Upper lobe of right lung (tissue), 1 donor: ENCODE measurements around the gene C2CD4C. TPM values are rescaled to one million over a fixed set of nuclear protein-coding genes. Genes with fewer than 3 reads are reported as not detected.

Experiments
- ATAC-seq: fragments of 200-7000 bp; cut with Tn5 transposase; one replicate; pipeline ENCODE4 v1.9.1; 2020; ENCODE audit warnings: mild to moderate bottlenecking, moderate library complexity
- DNase-seq: peaks from one replicate; pipeline ENCODE4 v3.0.0-alpha.2; 2020
- H3K27ac ChIP-seq: fragments of 200-600 bp; one replicate; pipeline ENCODE4 v1.8.0; 2022
- H3K27me3 ChIP-seq: fragments of 200-600 bp; one replicate; pipeline ENCODE4 v1.8.0; 2022; ENCODE audit warnings: mild to moderate bottlenecking
- H3K36me3 ChIP-seq: fragments of 200-600 bp; one replicate; pipeline ENCODE4 v1.8.0; 2022
- H3K4me1 ChIP-seq: fragments of 200-600 bp; one replicate; pipeline ENCODE4 v1.8.0; 2022
- H3K4me3 ChIP-seq: fragments of 200-600 bp; one replicate; pipeline ENCODE4 v1.8.0; 2022; ENCODE audit warnings: mild to moderate bottlenecking
- H3K9me3 ChIP-seq: fragments of 200-600 bp; one replicate; pipeline ENCODE4 v1.8.0; 2022
- CTCF ChIP-seq: fragments of 200-600 bp; IDR thresholded peaks from one replicate; pipeline ENCODE4 v1.8.0; 2022; ENCODE audit warnings: antibody characterized with exemption
- intact Hi-C: fragments of 100-400 bp; cut with DNase I; formaldehyde crosslinking; loops from one replicate; pipeline ENCODE4 v1.11.0; 2022
- total RNA-seq: library from RNA; stranded (reverse); fragmentation: NEBNext Ultra II Directional; extraction: Animal tissue kit (Norgen Biotek cat#: 25700); gene quantifications from one replicate; pipeline ENCODE4 v1.2.1, GENCODE V29; 2021
- donor health status: DM: no; HTN: yes; CAD: no; lungs with severe emphysema.

The C2CD4C gene
- total RNA-seq, 1 donor from 2014 or later = 2.6 TPM

- Histone ChIP-seq H3K4me3 (no peak overlapping the region), H3K27ac (no peak overlapping the region), H3K4me1 (no peaks in the 10 kb centered on the region), H3K9me3 (no peaks in the 10 kb centered on the region), H3K27me3 (no peaks in the 10 kb centered on the region), H3K36me3 (no peaks in the 10 kb centered on the region)
- DNase-seq = no peak
- peak; percentile 34 for ATAC-seq
- intact Hi-C loops = no loop called here
- no peak for TF ChIP-seq CTCF
Observed at GRCh38 chr19:441213-441836, 32.4 kb upstream of the C2CD4C start.

DNA sequence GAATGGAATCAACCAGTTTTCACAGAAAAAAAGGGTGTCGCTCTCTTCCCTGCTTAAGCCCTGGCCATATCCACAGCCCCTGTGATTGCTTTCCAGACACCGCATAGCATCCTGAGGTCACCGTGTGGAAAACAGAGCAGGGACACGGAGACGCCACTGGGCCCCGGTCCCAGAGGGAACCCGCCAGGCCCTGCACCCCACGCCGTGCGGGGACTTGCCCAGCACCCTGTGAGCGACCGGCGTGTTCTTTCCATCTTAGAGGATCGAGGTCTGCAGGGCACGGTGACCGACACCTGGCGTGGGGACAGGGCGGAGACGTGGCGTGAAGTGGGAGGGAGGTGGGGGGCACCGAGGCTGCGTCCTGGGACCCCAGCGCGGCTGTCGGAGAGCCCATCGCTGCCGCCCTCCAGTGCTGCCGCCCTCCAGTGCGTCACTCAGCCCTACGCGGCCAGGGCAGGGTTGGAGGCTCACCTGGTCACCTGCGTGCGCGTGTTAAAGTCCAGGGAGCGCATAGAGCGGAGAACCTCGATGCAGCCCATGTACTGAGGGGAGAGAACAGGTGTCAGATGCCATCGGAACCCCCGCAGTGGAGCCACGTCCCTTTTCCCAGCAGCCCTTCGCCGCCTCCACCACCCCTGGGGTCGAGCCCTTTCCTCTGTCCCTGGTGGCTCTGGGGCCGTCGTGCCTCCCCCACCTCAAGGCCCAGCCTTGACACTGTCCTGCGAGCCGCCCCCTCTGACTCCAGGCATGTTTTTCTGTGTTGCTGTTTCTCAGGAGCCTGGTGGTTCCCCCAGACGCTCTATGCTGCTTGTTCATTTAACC is 31.7 kb upstream of the C2CD4C start:
- no peak for TF ChIP-seq CTCF
- no peak for ATAC-seq
- Histone ChIP-seq H3K27ac (no peak overlapping the region), H3K36me3 (no peaks in the 10 kb centered on the region), H3K9me3 (no peaks in the 10 kb centered on the region), H3K4me3 (no peak overlapping the region), H3K27me3 (no peaks in the 10 kb centered on the region), H3K4me1 (no peaks in the 10 kb centered on the region)
- intact Hi-C loops = no loop called here
- DNase-seq = no peak

- no peak overlapping the region for H3K27ac ChIP-seq
- no peaks in the 10 kb centered on the region for H3K36me3 ChIP-seq
- intact Hi-C loops = no loop called here
- DNase-seq (no peak), ATAC-seq (no peak)
- H3K4me1 ChIP-seq = no peaks in the 10 kb centered on the region
- TF ChIP-seq CTCF = no peak
- no peaks in the 10 kb centered on the region for H3K27me3 ChIP-seq
- H3K4me3 ChIP-seq = no peak overlapping the region
- H3K9me3 ChIP-seq = no peaks in the 10 kb centered on the region
Observed at GRCh38 chr19:439167-439900, 30.4 kb upstream of the C2CD4C start.

- Histone ChIP-seq H3K4me1 (no peaks in the 10 kb centered on the region), H3K27ac (no peak overlapping the region), H3K9me3 (no peaks in the 10 kb centered on the region), H3K27me3 (no peaks in the 10 kb centered on the region), H3K36me3 (no peaks in the 10 kb centered on the region), H3K4me3 (no peak overlapping the region)
- intact Hi-C loops = no loop called here
- no peak for TF ChIP-seq CTCF
- ATAC-seq (no peak), DNase-seq (no peak)
Observed at GRCh38 chr19:438416-438958, 29.5 kb upstream of the C2CD4C start.

DNA sequence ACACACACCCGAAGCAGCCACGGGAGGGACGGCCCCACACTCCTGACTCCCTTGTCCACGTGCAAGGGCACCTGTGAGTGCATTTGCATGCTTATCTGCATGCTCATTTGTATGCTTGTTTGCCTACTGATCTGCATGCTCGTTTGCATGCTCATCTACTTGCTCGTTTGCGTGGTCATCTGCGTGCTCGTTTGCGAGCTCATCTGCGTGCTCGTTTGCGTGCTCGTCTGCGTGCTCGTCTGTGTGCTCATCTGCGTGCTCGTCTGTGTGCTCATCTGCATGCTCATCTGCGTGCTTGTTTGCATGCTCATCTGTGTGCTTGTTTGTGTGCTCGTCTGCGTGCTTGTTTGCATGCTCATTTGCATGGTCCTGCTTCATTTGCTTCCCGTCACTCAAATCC is 28.1 kb upstream of the C2CD4C start:
- no peaks in the 10 kb centered on the region for H3K9me3 ChIP-seq
- ATAC-seq (no peak), DNase-seq (no peak)
- no peaks in the 10 kb centered on the region for H3K27me3 ChIP-seq
- no peaks in the 10 kb centered on the region for H3K36me3 ChIP-seq
- no peak overlapping the region for H3K4me3 ChIP-seq
- no peak overlapping the region for H3K27ac ChIP-seq
- no peaks in the 10 kb centered on the region for H3K4me1 ChIP-seq
- intact Hi-C loops = no loop called here
- TF ChIP-seq CTCF = no peak
